CD4-positive, alpha-beta T cell (primary cell): ENCODE data around the gene SYNE3. TPM values are rescaled to one million over a fixed set of nuclear protein-coding genes. Genes with fewer than 3 reads are reported as not detected.

Experiments
- ATAC-seq: fragments of 200-7000 bp; cut with Tn5 transposase; one replicate; pipeline ENCODE4 v1.10.0; 2022; ENCODE audit warnings: mild to moderate bottlenecking; ENCODE audit not compliant: poor library complexity
- CTCF ChIA-PET: fragments of 350-600 bp; sonication (Branson Sonifier 250); formaldehyde crosslinking; loops from one replicate; lab custom pipeline; 2021; ENCODE audit warnings: antibody characterized with exemption, inconsistent platforms; lab: Charles Lee
- POLR2A ChIA-PET: fragments of 350-600 bp; sonication (Branson Sonifier 250); formaldehyde crosslinking; loops from one replicate; lab custom pipeline; 2021; ENCODE audit warnings: antibody characterized with exemption, inconsistent platforms; lab: Charles Lee
- DNase-seq, 14 experiments: peaks; one replicate each; pipeline ENCODE4 v3.0.0-alpha.2; 2013 to 2020; ENCODE audit warnings: mixed read lengths in 2 of 14
- H3K27ac ChIP-seq, 2 donors: one replicate each; pipeline versions ENCODE4 v1.5.1 to v1.7.0; 2013; ENCODE audit warnings: low read length in 2 of 2, low read depth in 1 of 2, mild to moderate bottlenecking in 1 of 2
- H3K27me3 ChIP-seq, 2 experiments: 1 replicate in 1 of 2; 2 replicates in 1 of 2; pipeline versions ENCODE4 v1.6.1 to v1.7.0; 2013; ENCODE audit warnings: low read length in 2 of 2, control low read depth in 1 of 2, mild to moderate bottlenecking in 1 of 2, moderate library complexity in 1 of 2; ENCODE audit not compliant: insufficient read depth in 2 of 2, control insufficient read depth in 1 of 2
- H3K36me3 ChIP-seq: one replicate; pipeline ENCODE4 v1.6.1; 2013; ENCODE audit warnings: low read length, control low read depth; ENCODE audit not compliant: insufficient read depth
- H3K4me1 ChIP-seq: one replicate; pipeline ENCODE4 v1.6.1; 2013; ENCODE audit warnings: low read length, control low read depth; ENCODE audit not compliant: insufficient read depth
- H3K4me3 ChIP-seq: one replicate; pipeline ENCODE4 v1.5.1; 2013; ENCODE audit warnings: mild to moderate bottlenecking, low read length, moderate library complexity
- H3K9me3 ChIP-seq, 2 experiments: 1 replicate in 1 of 2; 2 replicates in 1 of 2; pipeline versions ENCODE4 v1.6.1 to v1.7.0; 2013; ENCODE audit warnings: low read length in 2 of 2, mild to moderate bottlenecking in 2 of 2, control low read depth in 1 of 2, moderate library complexity in 1 of 2; ENCODE audit not compliant: control insufficient read depth in 1 of 2, insufficient read depth in 1 of 2
- H3K27ac Mint-ChIP-seq: one replicate; pipeline ENCODE4 v1.8.0; 2020; ENCODE audit warnings: mixed read lengths
- H3K27me3 Mint-ChIP-seq: one replicate; pipeline ENCODE4 v1.8.0; 2021; ENCODE audit warnings: mixed read lengths
- H3K36me3 Mint-ChIP-seq: one replicate; pipeline ENCODE4 v1.8.0; 2021; ENCODE audit warnings: low read depth, mixed read lengths
- H3K4me1 Mint-ChIP-seq: one replicate; pipeline ENCODE4 v1.8.0; 2021; ENCODE audit warnings: low read depth, mixed read lengths
- H3K4me3 Mint-ChIP-seq: one replicate; pipeline ENCODE4 v1.8.0; 2020; ENCODE audit warnings: mild to moderate bottlenecking, mixed read lengths
- H3K9me3 Mint-ChIP-seq: one replicate; pipeline ENCODE4 v1.8.0; 2020; ENCODE audit warnings: mixed read lengths
- CTCF ChIP-seq: fragments of 200-600 bp; IDR thresholded peaks from one replicate; pipeline ENCODE4 v1.8.0; 2022; ENCODE audit warnings: antibody characterized with exemption, mild to moderate bottlenecking
- intact Hi-C, 2 experiments: fragments of 100-400 bp; cut with DNase I in 1 of 2; cut with micrococcal nuclease in 1 of 2; formaldehyde crosslinking; loops; one replicate each; pipeline versions ENCODE4 v1.15.1 to v1.9.0; 2023 to 2025; cut with DNase I, micrococcal nuclease
- total RNA-seq, 174 experiments: library from RNA in 2 of 174; stranded (reverse) in 2 of 174; gene quantifications; one replicate each; pipeline ENCODE4 v1.2.3 and lab custom pipeline; 2021 to 2026

The SYNE3 gene
- total RNA-seq, 2 experiments from 2014 or later, result 29.4 to 31.4 TPM

- intact Hi-C loops, result loop anchor here in 1 of 2 experiments (5.0 kb wide), 1 partner anchor 35 kb away; no protein-coding TSS in a partner anchor
- Mint-ChIP-seq H3K36me3 (peaks cover 29% of the 10 kb centered on the region), H3K4me1 (peaks cover 77% of the 10 kb centered on the region), H3K27me3 (no peaks in the 10 kb centered on the region), H3K9me3 (no peaks in the 10 kb centered on the region), H3K27ac (peak overlapping the region; percentile 68), H3K4me3 (no peak overlapping the region)
- no peaks in the 10 kb centered on the region for H3K9me3 ChIP-seq
- H3K27ac ChIP-seq, result no peak overlapping the region
- CTCF ChIA-PET, result no interaction called here
- H3K27me3 ChIP-seq, result no peaks in the 10 kb centered on the region
- ATAC-seq, result no peak
- H3K36me3 ChIP-seq, result peaks cover 28% of the 10 kb centered on the region
- no peak overlapping the region for H3K4me3 ChIP-seq
- no peak for TF ChIP-seq CTCF
- no peak for DNase-seq
- POLR2A ChIA-PET, result interaction anchor here (2.2 to 2.7 kb wide), 2 partner anchors 18 kb away, joined by 7 to 13 read pairs; partner anchors contain the start of gene SYNE3
- peaks cover 50% of the 10 kb centered on the region for H3K4me1 ChIP-seq
These were observed 18.9 kb downstream of the SYNE3 start for GRCh38 chr14:95497561-95498011.

DNA sequence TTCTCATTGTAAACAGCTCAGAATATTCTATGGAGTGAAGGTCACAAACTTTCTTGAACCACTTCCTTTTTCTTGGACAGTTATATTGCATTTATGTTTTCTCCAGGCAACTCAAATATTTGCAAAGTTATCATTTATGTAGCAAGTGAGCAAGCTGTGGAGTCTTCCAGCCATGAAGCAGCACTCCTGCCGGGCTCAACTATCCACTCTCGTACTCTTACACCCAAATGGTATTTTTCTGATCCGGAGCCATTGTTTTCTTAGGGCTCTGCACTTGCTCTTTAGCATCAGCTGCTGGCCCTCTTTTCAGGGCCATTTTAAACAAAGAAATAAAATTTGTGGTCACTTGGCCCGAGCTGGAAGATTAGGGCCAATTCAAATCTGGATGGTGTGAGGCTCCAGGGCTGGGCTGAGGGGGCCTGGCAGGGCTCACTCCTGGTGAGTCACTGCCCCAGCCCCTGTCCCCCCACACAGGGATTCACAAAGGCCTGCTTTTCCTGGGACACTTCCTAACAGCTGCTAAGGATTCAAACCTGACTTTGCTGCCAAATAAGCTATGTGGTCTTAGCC, 19.7 kb downstream of the SYNE3 start:
- H3K27me3 Mint-ChIP-seq, result no peaks in the 10 kb centered on the region
- POLR2A ChIA-PET, result interaction anchor here (0.7 to 2.2 kb wide), 7 partner anchors 10 to 35 kb away, joined by 3 to 13 read pairs (median 4); partner anchors contain the start of gene SYNE3

More for the DNA sequence above, 19.7 kb downstream of the SYNE3 start:
- ATAC-seq (no peak), DNase-seq (no peak)
- peaks cover 24% of the 10 kb centered on the region for H3K36me3 Mint-ChIP-seq
- TF ChIP-seq CTCF, result no peak
- Histone ChIP-seq H3K9me3 (no peaks in the 10 kb centered on the region), H3K4me3 (no peak overlapping the region), H3K27ac (no peak overlapping the region), H3K4me1 (peaks cover 44% of the 10 kb centered on the region), H3K27me3 (no peaks in the 10 kb centered on the region), H3K36me3 (peaks cover 23% of the 10 kb centered on the region)
- CTCF ChIA-PET, result interaction anchor here (1.1 kb wide), 3 partner anchors 18 to 32 kb away, joined by 3 to 4 read pairs (median 3); no protein-coding TSS in a partner anchor
- peak overlapping the region; percentile 23 for H3K4me3 Mint-ChIP-seq
- intact Hi-C loops, result loop anchor here in 1 of 2 experiments (5.0 kb wide), 1 partner anchor 34 kb away; no protein-coding TSS in a partner anchor
- no peaks in the 10 kb centered on the region for H3K9me3 Mint-ChIP-seq
- peak overlapping the region; percentile 68 for H3K27ac Mint-ChIP-seq
- H3K4me1 Mint-ChIP-seq, result peaks cover 81% of the 10 kb centered on the region
